Measurements from ENCODE around the gene MED28. TPM values are rescaled to one million over a fixed set of nuclear protein-coding genes. Genes with fewer than 3 reads are reported as not detected.
"Not testable (repeated sequence)": the region's sequence is repeated elsewhere in the genome, so short reads cannot be mapped to it uniquely, and the experiment has no call there.

The MED28 gene
- total and polyA plus RNA-seq, 12 donors: 4.9 to 49.4 (median 12.1) TPM

DNA sequence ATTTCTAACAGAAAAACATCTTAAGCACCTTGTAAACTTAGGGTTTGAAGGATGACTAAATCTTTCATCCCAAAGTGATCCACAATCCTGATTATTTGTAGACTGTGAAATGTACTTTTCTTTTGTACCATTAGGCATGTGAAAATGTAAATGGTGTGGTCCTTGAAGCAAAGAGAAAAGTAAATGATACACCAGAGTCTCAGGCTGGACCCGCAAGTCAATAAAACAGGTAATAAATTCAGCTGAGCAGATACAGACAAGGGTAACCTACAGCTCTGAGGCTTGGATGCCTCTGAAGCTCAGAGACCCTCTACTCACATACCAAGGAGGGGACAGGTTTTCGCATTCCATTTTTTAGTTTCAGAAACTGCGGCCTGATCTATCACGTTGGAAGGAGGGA, 40.2 kb upstream of the MED28 start:
- intact Hi-C loops (cut with DNase I): no loop called here
- Histone ChIP-seq H3K4me3 (no peak overlapping the region), H3K36me3 (replicated peaks in 1 of 2) (no peaks in the 10 kb centered on the region), H3K9me3 (replicated peaks in 1 of 3) (no peaks in the 10 kb centered on the region), H3K27ac (no peak overlapping the region), H3K27me3 (no peaks in the 10 kb centered on the region), H3K4me1 (replicated peaks in 1 of 2) (peaks cover 5 to 13% of the 10 kb centered on the region in 2 donors)
- DNase-seq: no peak
- TF ChIP-seq, protein P1, sequence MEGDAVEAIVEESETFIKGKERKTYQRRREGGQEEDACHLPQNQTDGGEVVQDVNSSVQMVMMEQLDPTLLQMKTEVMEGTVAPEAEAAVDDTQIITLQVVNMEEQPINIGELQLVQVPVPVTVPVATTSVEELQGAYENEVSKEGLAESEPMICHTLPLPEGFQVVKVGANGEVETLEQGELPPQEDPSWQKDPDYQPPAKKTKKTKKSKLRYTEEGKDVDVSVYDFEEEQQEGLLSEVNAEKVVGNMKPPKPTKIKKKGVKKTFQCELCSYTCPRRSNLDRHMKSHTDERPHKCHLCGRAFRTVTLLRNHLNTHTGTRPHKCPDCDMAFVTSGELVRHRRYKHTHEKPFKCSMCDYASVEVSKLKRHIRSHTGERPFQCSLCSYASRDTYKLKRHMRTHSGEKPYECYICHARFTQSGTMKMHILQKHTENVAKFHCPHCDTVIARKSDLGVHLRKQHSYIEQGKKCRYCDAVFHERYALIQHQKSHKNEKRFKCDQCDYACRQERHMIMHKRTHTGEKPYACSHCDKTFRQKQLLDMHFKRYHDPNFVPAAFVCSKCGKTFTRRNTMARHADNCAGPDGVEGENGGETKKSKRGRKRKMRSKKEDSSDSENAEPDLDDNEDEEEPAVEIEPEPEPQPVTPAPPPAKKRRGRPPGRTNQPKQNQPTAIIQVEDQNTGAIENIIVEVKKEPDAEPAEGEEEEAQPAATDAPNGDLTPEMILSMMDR (IDR thresholded peaks at IDR 0.05): no peak
- TF ChIP-seq POLR2A (IDR thresholded peaks at IDR 0.05): no peak
- WGBS, 4 donors: 91 to 97% (median 95%) methylated on average over 4 of the region's 4 CpGs

- H3K27me3 ChIP-seq; H3K27ac ChIP-seq; DNase-seq; intact Hi-C loops (cut with DNase I); H3K9me3 ChIP-seq (replicated peaks in 1 of 3); H3K4me3 ChIP-seq; H3K36me3 ChIP-seq (replicated peaks in 1 of 2): not testable (repeated sequence)
- H3K4me1 ChIP-seq (replicated peaks in 1 of 2): peaks cover 10 to 14% of the 10 kb centered on the region in 2 donors
- WGBS, 4 donors: 93 to 96% (median 95%) methylated on average over 12 of the region's 12 CpGs
Measured at GRCh38 chr4:17575177-17575576, 39.3 kb upstream of the MED28 start.

DNA sequence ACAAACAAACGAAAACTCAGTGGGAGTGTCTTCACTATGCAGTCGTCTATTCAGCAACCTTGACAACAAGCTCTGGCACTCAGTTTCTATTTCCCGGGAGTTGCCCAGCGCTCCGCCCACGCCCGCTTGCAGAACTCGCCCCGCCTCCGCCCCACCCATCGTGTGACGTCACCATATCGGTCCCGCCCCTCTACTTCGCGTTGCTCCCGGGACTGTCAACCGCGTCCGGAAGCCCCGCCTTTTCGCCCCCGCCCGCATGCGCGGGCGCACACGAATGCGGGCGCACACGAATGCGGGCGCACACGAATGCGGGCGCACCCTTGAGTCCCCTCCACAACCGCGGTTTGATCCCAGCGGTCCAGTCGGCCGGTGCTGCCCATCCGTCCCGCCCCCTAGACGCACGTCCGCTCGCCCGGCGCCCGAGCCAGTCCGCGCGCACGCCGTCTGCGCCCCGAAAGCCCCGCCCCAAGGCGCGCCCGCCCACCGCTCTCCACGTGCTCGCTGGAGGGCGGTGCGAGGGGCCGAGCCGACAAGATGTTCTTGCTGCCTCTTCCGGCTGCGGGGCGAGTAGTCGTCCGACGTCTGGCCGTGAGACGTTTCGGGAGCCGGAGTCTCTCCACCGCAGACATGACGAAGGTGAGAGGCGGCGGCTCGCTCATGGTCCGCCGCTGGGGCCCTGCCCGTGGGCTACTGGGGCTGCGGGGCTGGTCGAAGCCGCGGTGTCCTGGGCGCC, 37.3 kb upstream of the MED28 start, which contains the start of gene LAP3:
LAP3 (plus strand) TSS at position 267 of the 733 bp plus-strand sequence; CDS start at position 535, 268 bp downstream.
- peak; percentile 96 to 100 (median 99) for DNase-seq
- intact Hi-C loops (cut with DNase I): no loop called here

DNA sequence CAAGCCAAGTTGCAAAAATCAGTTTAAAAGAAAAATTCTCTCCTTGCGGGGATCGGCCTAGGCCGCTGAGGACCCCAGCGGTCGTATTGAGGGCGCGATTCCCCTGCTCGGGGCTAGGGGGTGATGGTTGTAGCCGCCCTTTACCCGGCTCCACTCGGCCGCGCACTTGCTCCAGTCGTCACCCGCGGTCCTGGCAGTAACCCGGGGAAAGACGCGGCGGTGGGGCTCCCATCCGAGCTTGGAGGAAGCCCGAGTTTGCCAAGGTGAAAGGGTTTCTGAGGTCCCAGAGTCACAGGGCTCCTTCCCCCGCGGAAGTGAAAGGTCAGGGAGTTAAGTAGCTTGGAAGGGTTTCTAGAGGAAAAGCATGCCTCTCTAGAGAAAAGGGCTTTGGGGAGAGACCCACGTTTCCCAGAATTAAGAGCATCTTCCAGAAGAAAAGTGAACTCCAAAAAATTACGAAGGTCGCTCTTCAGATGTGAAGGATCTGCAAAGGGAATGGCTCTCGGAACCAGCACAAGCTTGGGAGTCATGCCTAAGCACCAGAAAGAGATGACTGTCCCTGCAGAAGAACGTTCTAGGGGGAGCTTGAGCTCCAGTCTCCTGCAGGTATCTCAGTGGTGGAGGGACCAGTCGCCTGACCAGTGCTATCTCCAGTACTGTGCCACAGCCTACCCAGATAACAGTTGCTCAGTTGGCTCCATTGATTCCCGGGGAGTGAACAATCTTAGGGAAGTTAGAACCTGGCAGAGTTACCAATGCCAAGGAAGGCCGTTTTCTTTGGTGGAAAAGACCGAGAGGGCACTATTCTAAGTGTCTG, 36.6 kb upstream of the MED28 start:
- 4 to 15% (median 5%) methylated on average over 12 to 33 of the region's 33 CpGs for WGBS, 4 donors
- Histone ChIP-seq H3K4me1 (replicated peaks in 1 of 2) (peaks cover 10 to 28% of the 10 kb centered on the region in 2 donors), H3K27ac (peak overlapping the region; percentile 73 to 97 (median 94)), H3K9me3 (replicated peaks in 1 of 3) (no peaks in the 10 kb centered on the region), H3K27me3 (no peaks in the 10 kb centered on the region), H3K36me3 (replicated peaks in 1 of 2) (peaks cover 0 to 26% of the 10 kb centered on the region in 2 donors), H3K4me3 (peak overlapping the region; percentile 48 to 89 (median 76))
- peak; percentile 49 to 77 (median 66) for DNase-seq
- intact Hi-C loops (cut with DNase I): no loop called here
- TF ChIP-seq, protein P1 (IDR thresholded peaks at IDR 0.05): peak in 1 of 6 experiments; percentile 3
- TF ChIP-seq POLR2A (IDR thresholded peaks at IDR 0.05): no peak

More for the DNA sequence above, 37.3 kb upstream of the MED28 start, which contains the start of gene LAP3:
- TF ChIP-seq, protein P1 (IDR thresholded peaks at IDR 0.05): peak in 2 of 6 experiments; percentile 14 to 15
- TF ChIP-seq POLR2A (IDR thresholded peaks at IDR 0.05): peak; percentile 94 to 98
- H3K9me3 ChIP-seq (replicated peaks in 1 of 3): no peaks in the 10 kb centered on the region
- WGBS, 4 donors: 0% methylated on average over 8 to 91 of the region's 91 CpGs
- peaks cover 10 to 28% of the 10 kb centered on the region in 2 donors for H3K4me1 ChIP-seq (replicated peaks in 1 of 2)
- H3K36me3 ChIP-seq (replicated peaks in 1 of 2): peaks cover 0 to 19% of the 10 kb centered on the region in 2 donors
- H3K27me3 ChIP-seq: no peaks in the 10 kb centered on the region
- peak within 1 kb of the TSS; percentile 73 to 97 (median 94) for H3K27ac ChIP-seq
- peak within 1 kb of the TSS; percentile 53 to 89 (median 76) for H3K4me3 ChIP-seq
